Inflammatory macrophage (primary cell): ENCODE data around the gene NR5A2.

Source experiments
- DNase-seq, 2 donors: peaks; one replicate each; pipeline ENCODE4 v3.0.0-alpha.2; 2020 to 2022
- total RNA-seq, 18 experiments: gene quantifications; one replicate each; lab custom pipeline; 2026; ENCODE audit warnings: mixed read lengths in 6 of 18, inconsistent platforms in 2 of 18; lab: John Stamatoyannopoulos, UW

NR5A2 gene
- total RNA-seq: 0 to 0.19 (median 0) reads per million in 18 experiments

DNA sequence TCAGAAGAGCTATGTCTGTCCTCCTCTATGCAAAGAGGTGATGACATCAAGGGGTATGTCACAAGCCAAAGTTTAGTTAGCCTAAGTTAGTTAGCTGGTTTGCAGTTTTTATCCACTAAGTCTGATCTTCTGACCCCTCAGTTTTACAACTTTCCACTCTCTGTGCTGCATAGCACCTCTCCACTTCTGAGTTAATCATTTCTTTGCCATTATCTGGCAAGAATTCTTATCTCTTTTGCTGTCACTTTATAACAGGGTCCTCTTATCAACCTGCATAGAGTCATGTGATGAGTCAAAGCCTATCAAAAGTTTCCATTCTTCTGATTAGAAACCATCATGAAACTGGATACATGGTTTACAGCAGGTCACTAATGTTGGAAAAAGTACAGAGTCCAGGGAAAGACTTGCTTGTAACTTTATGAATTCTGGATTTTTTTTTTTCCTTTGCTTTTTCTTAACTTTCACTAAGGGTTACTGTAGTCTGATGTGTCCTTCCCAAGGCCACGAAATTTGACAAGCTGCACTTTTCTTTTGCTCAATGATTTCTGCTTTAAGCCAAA is at the start of gene NR5A2:
NR5A2 (plus strand) TSS at position 447 of the 560 bp plus-strand sequence. CDS start 138 bp downstream, outside the sequence.
- DNase-seq: no peak

DNA sequence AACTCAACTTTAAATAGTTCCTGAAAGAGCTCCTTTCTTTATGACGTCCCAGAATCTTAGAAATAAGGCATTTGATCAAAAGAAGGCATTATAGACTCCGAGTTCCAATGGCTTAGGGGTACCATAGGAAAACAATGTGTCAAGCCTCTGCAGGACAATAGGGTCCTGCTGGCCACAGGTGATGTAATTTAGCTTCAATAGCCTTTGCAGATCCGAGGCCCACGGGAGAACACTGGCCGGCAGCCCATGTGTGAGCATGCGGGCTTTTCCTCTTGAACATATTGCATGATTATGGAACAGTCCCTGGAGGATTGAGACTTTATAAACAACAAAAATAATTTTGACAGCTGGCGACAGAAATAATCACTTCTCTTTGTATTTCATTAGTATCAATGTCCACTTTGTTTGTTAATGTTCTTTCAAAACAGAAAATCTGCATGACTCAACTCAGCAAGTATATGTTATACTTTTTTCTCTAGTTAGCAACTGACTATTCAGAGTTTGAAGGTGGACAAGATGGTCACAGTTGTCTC is 49.0 kb upstream of the NR5A2 start:
- DNase-seq: no peak

DNA sequence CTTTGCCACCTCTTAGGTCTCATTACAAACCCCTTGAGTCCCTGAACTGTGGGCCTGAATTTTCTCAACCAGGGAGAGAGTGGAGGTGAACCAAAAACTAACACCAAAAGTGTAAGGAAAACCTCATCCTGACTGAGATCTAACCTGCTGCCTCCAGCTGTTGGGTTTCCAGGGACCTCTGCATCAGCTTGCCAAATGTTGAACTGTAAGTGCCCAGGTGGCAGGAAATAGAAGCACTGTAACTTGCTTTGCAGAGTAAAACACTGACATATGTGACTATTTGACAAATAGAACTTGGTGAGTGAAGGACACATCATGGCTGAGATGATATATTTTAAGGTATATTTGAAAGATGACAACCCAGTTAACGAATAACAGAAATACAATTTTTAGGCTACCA is 48.4 kb upstream of the NR5A2 start:
- no peak for DNase-seq

DNA sequence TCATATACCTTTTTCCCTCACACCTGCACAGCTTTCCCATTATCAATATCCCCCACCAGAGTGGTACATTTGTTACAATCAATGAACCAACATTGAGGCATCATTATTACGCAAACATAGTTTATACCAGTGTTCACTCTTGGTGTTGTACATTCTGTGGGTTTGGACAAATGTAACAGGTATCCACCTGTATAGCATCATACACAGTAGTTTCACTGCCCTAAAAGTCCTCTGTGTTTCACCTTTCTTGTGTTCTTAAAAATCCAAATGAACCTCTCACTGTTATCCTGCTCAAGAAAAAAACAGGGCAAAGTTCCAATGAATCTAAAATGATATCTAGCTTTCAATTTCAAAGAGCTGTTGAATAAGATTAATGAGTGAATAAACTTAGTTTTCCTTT is 45.9 kb upstream of the NR5A2 start:
- no peak for DNase-seq

DNA sequence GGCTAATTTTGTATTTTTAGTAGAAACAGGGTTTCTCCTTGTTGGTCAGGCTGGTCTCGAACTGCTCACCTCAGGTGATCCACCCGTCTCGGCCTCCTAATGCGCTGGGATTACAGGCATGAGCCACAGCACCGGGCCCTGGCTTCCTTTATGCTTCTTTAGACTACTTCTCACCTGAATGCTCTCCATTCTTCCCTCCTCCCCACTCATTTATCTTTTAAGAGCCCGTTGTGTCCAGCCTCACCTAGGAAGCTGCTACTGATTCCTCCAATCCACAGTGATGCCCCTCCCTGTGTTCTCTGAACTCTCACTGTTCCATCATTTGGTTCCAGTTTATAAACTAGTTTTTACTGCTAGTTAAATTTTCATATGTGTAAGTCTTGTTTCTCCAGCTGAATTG is 44.9 kb upstream of the NR5A2 start:
- no peak for DNase-seq

DNA sequence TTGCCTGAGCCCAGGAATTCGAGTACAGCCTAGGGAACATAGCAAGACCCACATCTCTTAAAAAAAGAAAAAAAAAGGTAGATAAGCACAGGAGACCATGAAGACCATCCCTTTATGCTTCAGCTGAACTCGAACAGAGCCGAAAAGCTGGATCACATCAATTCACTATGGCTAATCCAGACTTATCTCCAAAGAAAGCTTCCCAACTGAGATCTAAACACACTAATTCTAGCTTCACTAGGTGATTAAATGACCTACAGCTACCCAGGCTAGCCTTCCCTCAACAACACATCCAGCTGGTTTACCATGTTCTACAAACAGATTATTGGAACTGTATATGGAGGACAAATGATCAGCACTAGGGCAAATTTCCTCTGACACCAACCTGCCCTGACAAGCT is 44.0 kb upstream of the NR5A2 start:
- DNase-seq: no peak

DNA sequence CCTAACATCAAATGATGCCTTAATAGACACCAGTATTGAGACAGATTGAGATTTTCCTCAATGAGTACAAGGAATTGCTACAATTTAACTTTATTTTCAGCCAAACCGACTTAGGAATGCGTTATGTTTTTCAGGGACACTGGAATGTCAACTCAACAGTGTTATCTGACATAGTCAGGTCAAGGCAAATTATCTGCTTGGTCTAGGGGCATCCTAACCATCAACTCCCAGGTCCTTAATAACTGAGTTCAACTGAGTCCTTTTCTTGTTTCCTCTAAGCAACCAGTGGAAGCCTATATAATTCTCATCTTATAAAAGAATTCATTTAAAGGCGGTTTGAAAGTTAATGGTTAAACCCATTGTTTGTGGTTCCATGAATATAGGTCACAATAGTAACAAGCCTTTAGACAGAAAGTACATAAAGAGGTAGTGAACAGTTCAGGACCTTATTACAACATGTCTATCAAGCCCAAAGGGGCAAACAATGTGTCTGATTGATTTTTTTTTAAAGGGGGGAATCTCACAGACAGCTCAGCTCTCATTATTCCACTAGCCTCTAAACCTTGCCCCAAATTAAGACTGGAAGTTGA is 32.3 kb upstream of the NR5A2 start:
- DNase-seq: no peak

DNA sequence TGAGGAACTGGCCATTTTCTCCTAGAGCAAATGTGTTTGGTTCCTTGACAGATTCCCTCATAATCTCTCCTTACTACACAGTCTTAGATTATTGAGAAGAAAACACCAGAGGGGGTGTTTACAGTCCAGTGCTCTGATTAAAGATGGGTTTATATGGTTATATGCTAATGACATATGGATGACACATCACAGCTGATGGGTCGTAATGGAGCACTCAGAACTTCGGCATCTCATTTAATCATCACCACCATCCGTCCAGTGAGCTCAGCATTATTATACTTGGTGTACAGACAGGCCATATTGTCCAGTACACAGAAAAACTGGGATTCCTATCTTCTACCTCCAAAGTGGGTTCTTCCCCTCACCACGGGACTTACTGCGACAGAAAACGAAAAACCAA is 22.3 kb upstream of the NR5A2 start:
- no peak for DNase-seq

DNA sequence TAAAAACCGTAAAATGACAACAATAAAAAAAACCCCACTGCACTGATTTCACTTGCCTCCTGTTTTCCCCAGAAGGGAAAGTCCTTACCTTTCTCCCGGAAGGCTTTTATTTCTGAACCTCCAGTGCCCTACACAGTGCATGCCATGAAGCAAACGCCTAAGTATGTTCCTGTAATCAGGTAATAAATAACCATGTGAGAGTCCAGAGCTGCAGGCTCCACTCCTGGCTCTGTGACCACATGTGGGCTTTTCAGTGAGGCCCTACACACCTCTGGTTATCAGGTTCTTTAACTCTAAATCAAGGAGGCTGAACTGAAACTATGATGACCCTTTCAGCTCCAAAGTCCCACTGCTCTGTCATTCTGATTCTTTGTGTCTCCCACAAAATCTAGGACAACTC is 20.8 kb upstream of the NR5A2 start:
- DNase-seq: no peak

DNA sequence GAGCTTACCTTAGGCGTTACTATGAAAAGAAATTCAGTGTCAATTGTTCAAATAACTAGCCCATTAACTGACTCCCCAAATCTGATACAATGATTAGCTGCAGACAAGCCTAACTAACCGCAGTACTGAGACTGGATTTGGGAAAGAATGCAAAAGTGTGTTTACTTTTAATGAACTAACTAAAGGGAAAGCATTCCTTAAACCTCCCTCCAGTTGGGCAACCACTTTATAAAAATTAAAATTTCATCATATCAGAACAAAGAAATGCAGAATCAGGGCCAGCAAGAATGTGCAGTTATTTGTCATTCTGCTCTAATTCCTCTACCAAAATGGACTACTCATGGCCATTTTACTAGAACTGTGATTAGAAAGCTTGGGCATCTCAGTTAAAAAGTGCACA is 11.7 kb upstream of the NR5A2 start:
- no peak for DNase-seq

DNA sequence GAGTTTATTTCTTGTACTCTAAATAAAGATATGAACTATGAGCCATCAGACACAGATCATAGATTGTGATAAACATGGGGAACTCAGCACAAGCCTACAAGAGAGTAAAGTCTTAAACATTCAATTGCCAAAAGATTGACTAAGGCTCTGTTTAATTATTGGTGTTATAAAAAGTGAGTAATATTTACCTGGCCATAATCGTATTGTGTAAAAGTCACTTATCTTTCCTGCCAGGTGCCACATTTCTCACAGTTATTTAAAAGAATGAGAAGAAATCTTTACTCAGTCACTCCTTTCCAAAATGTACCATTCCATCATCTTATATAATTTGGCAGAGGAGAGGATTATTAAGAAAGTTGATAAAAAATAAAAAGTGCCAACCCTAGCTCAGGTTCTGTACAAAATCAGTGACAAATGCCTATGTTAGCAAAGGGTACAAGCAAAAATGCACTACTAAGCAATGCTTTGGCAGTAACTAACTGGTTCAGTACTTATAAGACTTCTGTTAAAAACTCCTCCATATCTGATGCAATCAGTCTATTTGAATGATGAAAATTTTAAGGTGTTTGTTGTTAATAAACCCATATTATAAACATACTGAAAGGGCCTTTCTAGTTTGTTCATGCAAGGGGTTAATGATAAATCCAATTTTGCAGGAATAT is 5.8 kb upstream of the NR5A2 start:
- no peak for DNase-seq

DNA sequence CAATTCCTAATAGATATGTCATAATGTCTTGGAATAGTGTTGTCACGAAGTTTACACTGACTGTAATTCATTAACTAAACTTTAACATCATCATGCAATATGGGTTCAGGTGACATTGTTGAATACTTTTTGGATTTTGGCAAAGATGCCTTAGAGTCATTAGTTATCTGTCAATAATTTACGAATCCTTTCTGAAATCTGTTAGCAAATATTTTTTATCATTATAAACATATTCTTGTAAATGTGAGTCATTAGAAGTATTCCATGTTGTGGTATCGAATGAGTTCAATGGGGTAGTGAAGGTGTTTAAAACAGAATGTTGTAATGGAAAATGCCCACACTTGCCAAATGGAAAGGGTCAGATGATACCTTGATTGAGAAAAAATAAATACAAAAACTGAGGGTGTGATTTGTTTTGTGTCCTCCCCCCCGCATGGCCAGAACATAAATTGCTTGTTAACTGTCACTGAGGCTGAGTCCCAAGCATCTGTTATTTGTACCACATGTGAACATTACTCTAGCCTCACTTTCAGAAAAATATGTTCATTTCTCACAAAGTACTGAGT is 5.2 kb upstream of the NR5A2 start:
- no peak for DNase-seq

DNA sequence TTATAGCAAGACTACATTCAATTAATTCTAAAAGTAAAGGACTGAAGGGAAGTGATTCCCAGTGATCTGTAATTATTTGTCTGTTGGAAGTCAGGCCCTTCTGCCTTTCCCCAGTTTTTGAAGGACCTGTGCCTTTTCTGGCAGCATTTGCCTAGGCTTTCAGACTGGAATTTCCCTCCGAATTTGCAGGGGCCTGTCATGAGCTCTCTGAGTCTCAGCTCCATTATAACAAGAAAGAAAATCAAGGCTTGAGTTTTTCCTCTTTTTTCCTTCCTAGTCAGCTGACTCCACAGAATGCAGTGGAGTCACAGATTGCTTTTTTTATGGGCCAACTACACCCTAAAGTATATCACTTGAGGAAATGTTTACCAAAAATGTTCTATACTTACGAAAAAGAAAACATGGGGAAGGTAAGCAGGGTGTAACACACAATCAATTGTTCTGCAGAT is 1.1 kb downstream of the NR5A2 start:
- DNase-seq: no peak

DNA sequence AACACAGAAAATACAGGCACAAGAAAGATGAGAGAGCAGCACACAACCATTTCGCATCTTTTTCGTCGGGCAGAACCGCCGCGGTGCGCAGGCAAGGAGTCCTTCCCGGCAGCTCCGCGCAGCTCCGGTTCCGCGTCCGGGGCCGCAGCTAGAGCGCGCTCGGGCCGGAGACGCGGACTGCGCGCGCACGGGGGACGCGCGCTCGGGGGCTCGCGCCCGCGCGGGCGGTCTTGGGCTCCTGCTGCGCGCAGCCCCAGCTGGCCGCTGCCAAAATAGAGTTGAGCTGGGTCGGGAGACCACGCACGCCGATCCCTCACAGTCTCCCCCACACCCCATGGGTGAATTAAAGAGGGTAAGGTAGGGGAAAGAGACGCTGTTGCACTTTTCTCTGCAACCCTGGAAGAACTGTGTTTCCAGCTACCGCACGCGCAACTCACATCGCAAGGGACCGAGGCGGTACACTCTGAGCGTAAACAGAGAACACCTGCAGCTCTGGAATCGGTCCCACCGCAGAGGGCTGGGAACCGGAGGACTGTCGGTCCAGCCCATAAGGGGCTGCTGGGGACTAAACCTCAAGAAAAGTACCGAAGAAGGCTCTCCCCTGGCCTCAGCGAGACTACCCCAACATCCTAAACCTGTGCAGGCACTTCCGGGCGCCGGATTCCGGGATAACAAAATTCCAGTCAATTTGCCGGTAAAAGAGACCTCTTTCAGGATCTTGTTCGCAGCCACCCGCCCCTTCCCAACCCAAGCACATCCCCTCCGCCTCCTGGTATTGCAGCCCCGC is 1.7 kb downstream of the NR5A2 start:
- DNase-seq: peak in 1 of 2 donors; percentile 25

DNA sequence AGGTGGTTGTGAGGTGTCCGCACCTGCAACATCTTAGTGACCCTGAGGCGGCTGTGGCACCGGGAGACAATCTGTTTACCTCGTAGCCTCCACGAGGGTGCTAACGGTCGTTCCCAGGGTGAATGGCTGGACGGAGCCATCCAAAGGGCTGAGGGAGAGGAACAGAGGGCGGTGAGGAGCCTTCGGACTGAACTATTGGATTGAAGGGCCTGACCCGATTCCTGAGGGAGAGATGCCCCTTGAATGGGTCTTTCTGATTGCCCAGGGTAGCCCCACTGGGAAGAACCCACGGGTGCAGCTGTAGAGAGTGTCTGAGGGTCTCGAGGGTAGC is 2.3 kb downstream of the NR5A2 start:
- DNase-seq: no peak

DNA sequence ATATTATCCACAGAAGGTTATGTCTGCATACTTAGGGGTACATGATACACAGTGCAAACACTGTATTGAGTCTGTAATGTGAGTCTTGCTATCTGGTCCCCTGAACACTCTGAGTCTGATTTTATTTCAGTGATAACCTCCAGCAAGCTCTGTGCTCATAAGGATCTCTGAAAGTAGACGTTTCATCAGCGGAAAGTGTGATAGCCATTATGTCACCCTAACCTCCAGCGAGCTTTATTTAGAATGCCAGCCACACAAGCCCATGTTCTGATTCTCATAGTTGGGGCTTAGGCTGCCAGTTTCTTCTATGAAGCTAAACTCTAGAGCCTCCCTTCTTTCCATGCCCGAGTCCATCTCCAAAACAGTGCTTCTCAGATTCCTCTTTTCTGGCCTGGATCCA is 3.3 kb downstream of the NR5A2 start:
- no peak for DNase-seq

DNA sequence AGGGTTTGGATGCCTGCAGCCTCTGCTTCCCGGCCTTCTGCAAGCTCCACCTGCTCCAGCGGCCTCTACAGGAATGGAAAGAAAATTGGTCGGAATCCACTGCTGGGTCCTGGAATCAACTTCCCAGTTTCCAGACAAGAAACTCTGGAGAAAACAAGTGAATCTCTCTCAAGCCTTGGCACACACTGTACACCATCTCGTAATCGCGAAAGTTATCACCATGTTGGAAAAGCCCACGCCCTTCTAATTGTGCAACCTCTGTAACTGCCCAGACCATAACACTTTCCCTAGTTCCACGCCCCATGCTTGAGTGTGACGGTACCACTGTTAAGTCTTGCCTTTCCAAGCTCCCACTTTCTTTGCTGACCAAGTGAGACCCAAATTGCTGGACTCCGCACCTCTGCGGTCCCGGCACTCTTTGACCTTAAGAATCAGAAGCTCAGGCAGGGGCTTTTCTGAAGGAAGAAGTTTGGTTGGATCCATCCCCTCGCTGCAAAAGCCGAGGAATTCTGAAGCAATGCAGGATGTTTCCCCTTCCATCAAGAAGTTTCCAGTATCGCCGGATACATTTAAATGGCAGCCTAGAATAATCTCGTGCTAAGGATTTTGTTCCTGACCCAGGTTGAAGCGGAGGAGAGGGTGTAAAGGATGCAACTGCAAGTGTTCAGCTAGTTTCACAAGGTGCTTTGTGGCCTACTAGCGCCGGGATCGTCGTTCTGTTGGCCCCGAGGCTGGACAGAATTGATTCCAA is 6.2 kb downstream of the NR5A2 start:
- no peak for DNase-seq

DNA sequence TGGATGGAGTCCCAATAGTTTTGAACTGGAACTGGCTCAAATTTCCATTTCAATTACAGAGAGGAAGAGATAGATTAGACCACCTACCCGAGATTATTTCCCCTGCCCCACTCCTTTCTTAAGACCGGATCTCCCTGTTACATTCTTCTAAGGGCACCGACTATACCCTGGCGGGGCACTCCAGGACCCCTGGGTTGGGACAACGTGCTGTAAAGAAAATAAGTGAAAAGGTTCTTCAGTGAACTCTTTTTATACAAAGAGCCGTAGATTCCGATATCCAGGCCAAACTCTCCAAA is 6.7 kb downstream of the NR5A2 start:
- no peak for DNase-seq

DNA sequence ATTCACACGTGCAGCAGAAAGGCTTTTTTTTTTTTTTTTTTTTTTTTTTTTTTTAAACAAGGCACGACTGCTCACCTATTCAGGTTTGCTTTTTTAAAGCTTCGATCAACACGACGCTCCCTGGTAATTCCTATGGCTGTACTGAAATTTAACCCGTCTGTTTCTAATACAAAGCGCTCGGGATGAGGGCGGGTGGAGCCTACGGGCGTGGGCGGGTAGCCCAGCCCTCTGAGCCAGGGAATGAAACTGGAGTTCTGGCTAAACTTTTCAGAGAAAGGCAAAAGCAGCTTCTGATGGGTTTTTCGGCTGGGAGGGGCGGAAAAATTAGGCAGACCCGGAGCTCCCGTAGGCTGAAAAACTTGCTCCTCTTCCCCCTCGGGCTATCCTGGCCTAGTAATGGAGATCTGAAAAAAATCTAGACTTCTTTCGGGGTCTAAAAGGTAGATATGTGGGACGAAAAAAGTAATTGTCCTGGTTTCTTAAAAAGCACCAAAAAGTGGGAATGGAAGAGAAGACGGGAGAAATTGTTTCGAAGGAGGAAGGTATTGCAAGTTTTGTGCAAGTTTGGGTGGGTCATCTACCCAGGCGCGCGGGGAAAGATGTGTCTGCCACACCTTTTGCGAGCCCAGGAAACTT is 7.4 kb downstream of the NR5A2 start:
- DNase-seq: no peak

DNA sequence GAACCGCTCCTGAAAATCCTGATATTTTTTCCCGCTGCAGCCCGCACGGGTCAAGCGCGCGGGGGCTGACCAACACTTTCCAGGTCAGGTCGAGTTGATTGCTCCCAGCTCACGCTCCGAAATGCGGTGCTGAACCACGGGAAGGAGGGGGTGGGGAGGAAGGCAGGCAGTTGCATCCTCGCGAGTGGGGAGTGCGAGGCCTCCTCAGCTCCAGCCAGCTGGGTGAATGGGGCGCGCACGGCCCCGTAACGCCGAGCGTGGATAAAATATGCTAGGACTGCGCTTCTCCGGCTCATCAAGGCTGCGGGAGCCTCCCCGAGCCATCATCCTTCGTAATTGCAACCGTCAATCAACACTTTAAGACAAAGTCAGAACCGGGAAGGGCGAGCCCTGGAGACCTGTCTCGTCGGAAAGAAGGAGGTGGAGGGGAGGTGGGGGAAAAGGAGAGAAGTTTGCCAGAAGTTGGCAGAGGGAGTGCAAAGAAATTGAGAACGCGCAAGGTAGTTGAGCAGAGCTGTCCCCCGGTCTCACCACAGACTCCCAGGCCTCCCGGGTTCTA is 8.0 kb downstream of the NR5A2 start:
- no peak for DNase-seq

DNA sequence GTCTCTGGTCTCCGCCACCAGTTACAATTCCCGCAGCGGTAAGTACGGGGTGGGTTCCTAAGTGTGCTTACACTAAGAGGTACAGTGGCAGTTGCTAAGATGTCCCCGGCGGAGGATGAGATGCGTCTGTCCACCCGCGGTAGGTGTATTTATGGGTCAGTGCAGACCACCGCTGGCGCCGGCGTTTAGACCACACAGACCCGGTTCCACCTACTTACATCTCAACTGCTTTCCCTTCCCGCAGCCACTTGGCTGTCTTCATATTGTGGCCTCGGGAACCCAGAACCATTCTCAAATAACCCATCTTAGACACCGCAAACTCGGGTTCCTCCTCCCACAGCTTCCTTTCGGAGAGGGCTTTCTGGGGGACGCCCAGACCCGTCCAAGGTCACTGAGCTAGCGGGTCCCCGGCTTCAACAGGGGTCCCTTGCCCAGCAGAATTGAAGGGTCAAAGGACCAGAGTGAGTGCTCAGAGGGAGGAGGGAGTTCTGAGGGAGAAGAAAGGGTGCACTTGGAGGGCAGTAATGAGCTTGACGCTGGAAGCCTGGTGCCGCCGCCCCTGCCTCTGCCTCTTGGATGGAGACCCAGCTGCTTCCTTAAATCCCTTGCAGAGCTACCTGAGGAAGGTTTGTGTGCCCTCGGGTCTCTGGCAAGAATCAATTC is 8.6 kb downstream of the NR5A2 start:
- DNase-seq: no peak
